ENCODE data around the gene WDR11. TPM values are rescaled to one million over a fixed set of nuclear protein-coding genes. Genes with fewer than 3 reads are reported as not detected.

Gene WDR11
- total RNA-seq, 2 donors from 2014 or later, result 79.6 to 96.1 TPM

DNA sequence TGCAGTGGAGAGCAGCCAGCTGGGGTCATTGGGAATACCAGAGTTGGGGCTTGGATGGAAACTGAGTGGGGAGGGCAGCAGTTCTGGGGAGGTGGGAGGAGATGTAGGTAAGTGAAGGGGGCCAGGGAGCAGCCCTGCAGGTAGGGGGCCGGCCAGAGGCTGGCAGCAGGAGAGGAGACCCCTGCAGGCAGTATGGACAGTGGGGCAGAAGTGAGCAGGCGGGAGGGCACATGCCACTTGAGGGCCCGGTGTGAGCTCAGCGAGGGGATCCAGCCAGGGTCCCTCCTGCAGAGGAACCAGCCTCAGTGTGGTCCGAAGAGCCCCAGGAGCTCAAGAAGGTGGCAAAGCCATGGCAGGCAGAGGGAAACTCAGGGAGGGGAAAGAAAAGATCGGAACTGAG lies 75.4 kb downstream of the WDR11 start:
- TF ChIP-seq, protein P1, sequence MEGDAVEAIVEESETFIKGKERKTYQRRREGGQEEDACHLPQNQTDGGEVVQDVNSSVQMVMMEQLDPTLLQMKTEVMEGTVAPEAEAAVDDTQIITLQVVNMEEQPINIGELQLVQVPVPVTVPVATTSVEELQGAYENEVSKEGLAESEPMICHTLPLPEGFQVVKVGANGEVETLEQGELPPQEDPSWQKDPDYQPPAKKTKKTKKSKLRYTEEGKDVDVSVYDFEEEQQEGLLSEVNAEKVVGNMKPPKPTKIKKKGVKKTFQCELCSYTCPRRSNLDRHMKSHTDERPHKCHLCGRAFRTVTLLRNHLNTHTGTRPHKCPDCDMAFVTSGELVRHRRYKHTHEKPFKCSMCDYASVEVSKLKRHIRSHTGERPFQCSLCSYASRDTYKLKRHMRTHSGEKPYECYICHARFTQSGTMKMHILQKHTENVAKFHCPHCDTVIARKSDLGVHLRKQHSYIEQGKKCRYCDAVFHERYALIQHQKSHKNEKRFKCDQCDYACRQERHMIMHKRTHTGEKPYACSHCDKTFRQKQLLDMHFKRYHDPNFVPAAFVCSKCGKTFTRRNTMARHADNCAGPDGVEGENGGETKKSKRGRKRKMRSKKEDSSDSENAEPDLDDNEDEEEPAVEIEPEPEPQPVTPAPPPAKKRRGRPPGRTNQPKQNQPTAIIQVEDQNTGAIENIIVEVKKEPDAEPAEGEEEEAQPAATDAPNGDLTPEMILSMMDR (conservative IDR thresholded peaks at IDR 0.05), result peak; percentile 11
- no peak overlapping the region for H3K27ac Mint-ChIP-seq
- Histone ChIP-seq H3K9me3 (ENCODE audit: control insufficient read depth, low read length) (no peaks in the 10 kb centered on the region), H3K4me1 (ENCODE audit: control insufficient read depth, insufficient read depth, low read length) (no peaks in the 10 kb centered on the region), H3K9ac (ENCODE audit: extremely low read depth, low read length, poor library complexity, severe bottlenecking) (no peak overlapping the region), H3K36me3 (ENCODE audit: control insufficient read depth, insufficient read depth, low read length) (no peaks in the 10 kb centered on the region), H3K4me3 (ENCODE audit: low read length) (no peak overlapping the region), H3K27me3 (ENCODE audit: control insufficient read depth, insufficient read depth, low read length, poor library complexity, severe bottlenecking) (no peaks in the 10 kb centered on the region), H3K27ac (ENCODE audit: low read depth, low read length) (no peak overlapping the region)
- no peaks in the 10 kb centered on the region for H3K36me3 Mint-ChIP-seq (ENCODE audit: low read depth)
- H3K4me3 Mint-ChIP-seq, result no peak overlapping the region
- H3K4me1 Mint-ChIP-seq, result peaks cover 10% of the 10 kb centered on the region
- peak; percentile 39 for DNase-seq
- WGBS, 2 experiments (ENCODE audit: insufficient coverage in 1 of 2, insufficient read length in 1 of 2), result 85 to 87% methylated on average over 5 to 6 of the region's 6 CpGs
- H3K9me3 Mint-ChIP-seq, result peaks cover 8% of the 10 kb centered on the region
- peaks cover 5% of the 10 kb centered on the region for H3K27me3 Mint-ChIP-seq (ENCODE audit: insufficient read depth)

DNA sequence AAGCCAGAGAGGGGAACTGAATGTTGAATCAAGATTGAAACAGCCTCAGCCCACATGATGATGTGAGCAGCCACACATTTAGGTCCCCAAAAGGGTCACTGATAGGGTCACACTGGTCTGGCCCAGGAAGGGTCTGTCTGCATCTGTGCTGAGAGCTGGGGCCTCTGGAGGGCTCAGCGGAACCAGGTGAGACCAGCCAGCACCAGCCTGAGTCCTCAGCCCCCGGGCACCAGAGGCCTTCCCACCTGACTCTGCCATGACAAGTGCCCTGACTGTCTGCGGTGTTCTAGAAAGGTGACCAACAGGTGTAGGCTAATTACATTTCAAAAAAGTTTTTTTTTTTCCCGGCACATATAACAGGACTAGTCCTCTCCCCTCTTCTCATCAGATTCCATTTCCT lies 76.2 kb downstream of the WDR11 start:
- Mint-ChIP-seq H3K4me3 (no peak overlapping the region), H3K4me1 (peaks cover 10% of the 10 kb centered on the region), H3K36me3 (ENCODE audit: low read depth) (no peaks in the 10 kb centered on the region), H3K27ac (no peak overlapping the region), H3K27me3 (ENCODE audit: insufficient read depth) (peaks cover 5% of the 10 kb centered on the region), H3K9me3 (peaks cover 6% of the 10 kb centered on the region)
- H3K4me3 ChIP-seq (ENCODE audit: low read length), result no peak overlapping the region
- H3K9ac ChIP-seq (ENCODE audit: extremely low read depth, low read length, poor library complexity, severe bottlenecking), result no peak overlapping the region
- peak; percentile 17 for DNase-seq
- TF ChIP-seq, protein P1 (conservative IDR thresholded peaks at IDR 0.05), result no peak
- 90 to 93% methylated on average over 4 of the region's 4 CpGs for WGBS, 2 experiments (ENCODE audit: insufficient coverage in 1 of 2, insufficient read length in 1 of 2)
- H3K27ac ChIP-seq (ENCODE audit: low read depth, low read length), result no peak overlapping the region
- no peaks in the 10 kb centered on the region for H3K27me3 ChIP-seq (ENCODE audit: control insufficient read depth, insufficient read depth, low read length, poor library complexity, severe bottlenecking)
- H3K4me1 ChIP-seq (ENCODE audit: control insufficient read depth, insufficient read depth, low read length), result no peaks in the 10 kb centered on the region
- no peaks in the 10 kb centered on the region for H3K9me3 ChIP-seq (ENCODE audit: control insufficient read depth, low read length)
- no peaks in the 10 kb centered on the region for H3K36me3 ChIP-seq (ENCODE audit: control insufficient read depth, insufficient read depth, low read length)

DNA sequence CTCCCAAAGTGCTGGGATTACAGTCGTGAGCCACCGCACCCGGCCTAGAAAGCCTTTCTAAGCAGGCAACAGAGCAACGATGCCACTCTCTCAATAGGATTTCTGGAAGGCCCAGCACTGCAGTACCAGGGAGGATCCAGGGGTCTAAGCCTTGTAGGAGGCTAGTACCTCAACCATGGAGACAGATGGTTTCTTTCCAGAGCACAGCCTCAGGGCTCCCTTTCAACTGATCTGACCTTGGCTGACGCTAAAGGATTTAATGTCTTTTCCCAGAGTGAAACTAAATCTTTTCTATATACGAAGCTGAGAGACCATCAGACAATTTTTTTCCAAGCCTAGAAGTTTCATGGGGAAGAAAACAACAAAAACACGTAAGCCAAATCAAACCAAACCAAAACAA lies 78.0 kb downstream of the WDR11 start:
- DNase-seq, result no peak
- Mint-ChIP-seq H3K4me1 (peaks cover 10% of the 10 kb centered on the region), H3K27ac (no peak overlapping the region), H3K4me3 (no peak overlapping the region), H3K36me3 (ENCODE audit: low read depth) (no peaks in the 10 kb centered on the region), H3K9me3 (no peaks in the 10 kb centered on the region), H3K27me3 (ENCODE audit: insufficient read depth) (peaks cover 6% of the 10 kb centered on the region)
- H3K4me1 ChIP-seq (ENCODE audit: control insufficient read depth, insufficient read depth, low read length), result no peaks in the 10 kb centered on the region
- H3K36me3 ChIP-seq (ENCODE audit: control insufficient read depth, insufficient read depth, low read length), result no peaks in the 10 kb centered on the region
- 90 to 92% methylated on average over 6 to 7 of the region's 7 CpGs for WGBS, 2 experiments (ENCODE audit: insufficient coverage in 1 of 2, insufficient read length in 1 of 2)
- no peak overlapping the region for H3K27ac ChIP-seq (ENCODE audit: low read depth, low read length)
- H3K9ac ChIP-seq (ENCODE audit: extremely low read depth, low read length, poor library complexity, severe bottlenecking), result no peak overlapping the region
- no peak overlapping the region for H3K4me3 ChIP-seq (ENCODE audit: low read length)
- TF ChIP-seq, protein P1 (conservative IDR thresholded peaks at IDR 0.05), result no peak
- H3K27me3 ChIP-seq (ENCODE audit: control insufficient read depth, insufficient read depth, low read length, poor library complexity, severe bottlenecking), result no peaks in the 10 kb centered on the region
- no peaks in the 10 kb centered on the region for H3K9me3 ChIP-seq (ENCODE audit: control insufficient read depth, low read length)

Data from endodermal cell (in vitro differentiated cells).